SJSA1 (cell line): ENCODE measurements around the gene GAPVD1. TPM values are rescaled to one million over a fixed set of nuclear protein-coding genes. Genes with fewer than 3 reads are reported as not detected.
"Not testable (repeated sequence)": the region's sequence is repeated elsewhere in the genome, so short reads cannot be mapped to it uniquely, and the experiment has no call there.

Experiments
- DNase-seq, 2 experiments: peaks; one replicate each; pipeline ENCODE4 v3.0.0-alpha.2; 2015 to 2020; ENCODE audit warnings: low spot score in 2 of 2, low read depth in 1 of 2
- H3K27ac ChIP-seq: fragments of 250-450 bp; sonication (Bioruptor Pico); 2 replicates; pipeline ENCODE4 v1.5.1; 2020; ENCODE audit warnings: mild to moderate bottlenecking, moderate library complexity
- H3K27me3 ChIP-seq: fragments of 250-450 bp; sonication (Bioruptor Pico); replicated peaks from 2 replicates; pipeline ENCODE4 v1.5.1; 2020; ENCODE audit warnings: mild to moderate bottlenecking, moderate library complexity
- H3K36me3 ChIP-seq: fragments of 250-450 bp; sonication (Bioruptor Pico); 2 replicates; pipeline ENCODE4 v1.5.1; 2020; ENCODE audit warnings: mild to moderate bottlenecking
- H3K4me1 ChIP-seq: fragments of 250-450 bp; sonication (Bioruptor Pico); replicated peaks from 2 replicates; pipeline ENCODE4 v1.6.1; 2021; ENCODE audit warnings: mild to moderate bottlenecking
- H3K4me3 ChIP-seq: fragments of 250-450 bp; sonication (Bioruptor Pico); 2 replicates; pipeline ENCODE4 v1.5.1; 2020; ENCODE audit warnings: mild to moderate bottlenecking
- H3K9me3 ChIP-seq: fragments of 250-450 bp; sonication (Bioruptor Pico); replicated peaks from 2 replicates; pipeline ENCODE4 v1.5.1; 2020; ENCODE audit warnings: mild to moderate bottlenecking
- total RNA-seq: library from RNA; depleted of rRNA; stranded (reverse); fragments of >200 nt; shearing (Covaris generic); gene quantifications from 2 replicates; pipeline ENCODE4 v1.2.3, GENCODE V29; 2014

GAPVD1 gene
- total RNA-seq, 1 experiment from 2014 or later = 38.4 TPM

DNA sequence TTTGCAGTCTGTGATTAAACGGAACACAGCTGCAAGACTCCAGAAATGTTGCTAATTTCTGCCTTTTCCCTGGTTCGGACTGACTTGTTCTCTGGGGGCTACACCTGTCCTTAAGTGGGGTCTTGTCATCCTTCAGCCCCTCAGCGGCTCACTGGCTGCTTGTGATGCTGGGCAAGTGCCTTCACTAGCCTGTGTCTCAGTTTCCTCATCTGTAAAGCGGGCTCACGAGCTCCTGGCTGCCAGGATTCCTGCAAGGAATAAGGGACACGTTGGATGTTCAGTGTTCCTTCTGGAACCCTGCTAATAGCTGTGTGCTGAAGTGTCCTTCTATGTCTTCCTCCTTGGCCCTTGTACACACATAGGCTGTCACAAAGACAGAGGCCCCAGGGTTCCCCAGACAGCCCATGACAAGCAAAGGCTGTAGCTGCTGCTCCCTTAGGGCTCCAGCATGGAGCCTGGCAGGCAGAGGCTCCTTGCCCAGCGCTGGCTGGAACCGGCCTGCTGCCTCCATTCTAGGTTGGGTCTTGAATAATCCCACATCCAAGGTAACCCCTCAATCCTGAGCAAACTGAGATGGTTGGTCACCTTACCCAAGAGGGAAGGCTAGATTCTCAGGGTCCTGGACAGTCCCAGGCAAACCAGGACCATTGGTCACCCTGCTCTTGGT, 116.1 kb downstream of the GAPVD1 start:
- peaks cover 7% of the 10 kb centered on the region for H3K4me1 ChIP-seq
- H3K27ac ChIP-seq = no peak overlapping the region
- H3K4me3 ChIP-seq = no peak overlapping the region
- H3K27me3 ChIP-seq = no peaks in the 10 kb centered on the region
- DNase-seq = no peak
- H3K36me3 ChIP-seq = no peaks in the 10 kb centered on the region
- H3K9me3 ChIP-seq = no peaks in the 10 kb centered on the region

DNA sequence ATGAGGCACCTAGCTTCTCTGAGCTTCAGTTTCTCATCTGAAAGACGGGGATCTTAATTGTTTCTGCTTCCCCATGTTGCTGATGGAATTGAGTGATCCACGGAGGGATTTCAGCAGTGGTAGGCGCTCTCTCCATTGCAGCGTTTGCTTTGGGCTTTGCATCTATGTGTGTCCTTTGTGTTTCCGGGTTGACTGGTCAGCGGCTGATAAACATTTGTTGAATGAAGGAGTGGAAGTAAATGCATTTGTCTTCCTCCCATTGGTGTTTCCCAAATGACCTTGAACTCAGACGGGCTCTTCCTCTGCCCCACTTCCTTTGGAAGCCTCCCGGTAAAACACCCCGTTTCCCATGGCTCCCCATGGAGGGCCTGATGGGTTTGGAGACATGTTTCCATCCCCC, 117.2 kb downstream of the GAPVD1 start:
- Histone ChIP-seq H3K27me3 (no peaks in the 10 kb centered on the region), H3K9me3 (no peaks in the 10 kb centered on the region), H3K27ac (no peak overlapping the region), H3K4me3 (no peak overlapping the region), H3K36me3 (no peaks in the 10 kb centered on the region), H3K4me1 (peaks cover 7% of the 10 kb centered on the region)
- DNase-seq = no peak

DNA sequence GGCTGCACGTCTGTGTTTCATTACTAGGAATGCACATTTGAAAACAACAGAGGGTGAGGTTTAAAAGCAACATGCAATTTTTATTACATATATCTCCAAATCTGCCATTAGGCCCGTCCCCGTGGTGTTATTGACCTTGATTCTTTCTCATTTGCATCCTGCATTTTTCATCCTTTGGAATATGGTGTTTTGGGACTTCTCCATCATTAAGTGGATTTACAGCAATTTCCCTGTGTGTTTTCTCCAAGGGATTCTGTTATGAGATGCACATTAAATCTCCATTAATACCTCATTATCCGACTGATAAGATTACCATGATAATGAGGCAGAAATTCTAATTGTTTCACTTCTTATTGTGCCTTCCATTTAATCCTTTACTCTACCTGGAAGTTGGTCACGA, 117.6 kb downstream of the GAPVD1 start:
- Histone ChIP-seq H3K27me3 (no peaks in the 10 kb centered on the region), H3K36me3 (no peaks in the 10 kb centered on the region), H3K4me1 (peaks cover 7% of the 10 kb centered on the region), H3K27ac (no peak overlapping the region), H3K9me3 (no peaks in the 10 kb centered on the region), H3K4me3 (no peak overlapping the region)
- DNase-seq = no peak

DNA sequence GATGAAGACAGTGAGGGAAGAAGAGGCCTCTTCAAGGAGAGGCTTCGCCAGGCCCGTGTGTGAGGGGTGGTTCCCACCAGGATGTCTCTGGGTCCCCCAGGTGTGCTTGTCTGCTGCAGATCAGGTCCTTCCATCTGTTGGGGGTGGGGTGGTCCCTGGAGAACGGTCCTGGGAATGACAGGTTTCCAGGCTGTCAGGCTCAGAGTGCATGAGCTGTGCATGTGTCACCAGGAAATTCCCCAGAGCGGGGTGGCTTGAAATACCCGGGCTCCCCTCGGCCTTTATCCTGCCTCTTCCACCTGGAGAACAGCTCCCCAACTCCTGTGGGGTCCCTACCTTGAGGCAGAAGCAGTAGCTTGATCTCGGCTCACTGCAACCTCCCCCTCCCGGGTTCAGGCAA, 118.8 kb downstream of the GAPVD1 start:
- no peak overlapping the region for H3K27ac ChIP-seq
- H3K36me3 ChIP-seq = no peaks in the 10 kb centered on the region
- no peak for DNase-seq
- H3K9me3 ChIP-seq = no peaks in the 10 kb centered on the region
- H3K4me3 ChIP-seq = no peak overlapping the region
- H3K4me1 ChIP-seq = no peaks in the 10 kb centered on the region; the same call in 1 of the 2 replicates
- no peaks in the 10 kb centered on the region for H3K27me3 ChIP-seq

DNA sequence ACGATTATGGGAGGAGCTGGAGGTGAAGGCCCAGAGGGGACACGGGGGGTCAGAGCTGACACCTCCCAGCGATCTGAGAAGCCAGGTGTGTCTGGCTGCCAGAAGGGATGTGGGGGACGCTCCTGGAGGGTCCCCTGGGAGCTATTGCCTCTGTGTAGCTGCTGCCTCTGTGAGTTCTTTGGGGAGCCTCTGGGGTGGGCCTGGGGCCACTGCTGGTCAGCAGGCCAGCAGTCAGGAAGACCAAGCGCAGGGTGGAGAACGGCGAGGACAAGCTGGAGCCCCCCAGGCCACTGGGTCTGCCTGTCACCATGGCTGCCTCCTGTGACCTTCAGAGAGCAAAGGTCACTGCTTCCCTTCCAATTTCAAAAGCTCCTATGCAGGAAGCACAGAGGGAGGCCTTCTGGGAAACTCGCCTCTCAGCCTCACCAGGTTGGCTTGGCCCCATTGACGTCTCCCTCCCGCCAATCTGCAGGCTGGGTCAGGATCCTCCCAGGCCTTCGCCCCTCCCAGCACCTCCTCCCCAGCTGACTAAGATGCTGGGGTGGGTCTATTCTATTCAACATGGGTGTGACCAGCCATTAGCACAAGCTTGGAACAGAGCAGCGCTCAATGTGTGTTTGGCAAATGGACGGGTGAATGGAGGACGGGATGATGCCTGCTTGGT, 126.4 kb downstream of the GAPVD1 start:
- Histone ChIP-seq H3K36me3 (no peaks in the 10 kb centered on the region), H3K9me3 (no peaks in the 10 kb centered on the region)

DNA sequence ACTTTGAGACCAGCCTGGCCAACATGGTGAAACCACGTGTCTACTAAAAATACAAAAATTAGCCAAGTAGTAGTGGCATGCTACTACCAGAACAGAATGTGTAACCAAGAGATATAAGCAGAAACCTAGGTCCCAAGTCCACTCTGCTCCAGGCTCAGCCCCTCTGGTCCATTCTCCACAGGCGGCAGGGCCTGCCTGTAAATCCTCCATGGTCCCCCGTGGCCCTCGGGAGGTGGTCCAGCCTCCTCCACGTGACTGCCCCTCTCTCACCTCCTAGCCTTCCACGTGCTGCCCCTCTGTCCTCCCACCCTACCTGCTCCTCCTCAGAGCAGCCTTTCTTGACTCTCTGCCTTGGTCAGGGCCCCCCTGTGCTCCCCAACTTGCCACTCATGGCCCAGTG, 127.4 kb downstream of the GAPVD1 start:
- no peak for DNase-seq
- no peak overlapping the region for H3K27ac ChIP-seq
- no peaks in the 10 kb centered on the region for H3K9me3 ChIP-seq
- no peak overlapping the region for H3K4me3 ChIP-seq
- H3K4me1 ChIP-seq = no peaks in the 10 kb centered on the region
- no peaks in the 10 kb centered on the region for H3K27me3 ChIP-seq
- H3K36me3 ChIP-seq = no peaks in the 10 kb centered on the region

More for the DNA sequence above, 126.4 kb downstream of the GAPVD1 start:
- no peak for DNase-seq
- Histone ChIP-seq H3K27ac (no peak overlapping the region), H3K4me1 (no peaks in the 10 kb centered on the region), H3K27me3 (no peaks in the 10 kb centered on the region), H3K4me3 (no peak overlapping the region)

DNA sequence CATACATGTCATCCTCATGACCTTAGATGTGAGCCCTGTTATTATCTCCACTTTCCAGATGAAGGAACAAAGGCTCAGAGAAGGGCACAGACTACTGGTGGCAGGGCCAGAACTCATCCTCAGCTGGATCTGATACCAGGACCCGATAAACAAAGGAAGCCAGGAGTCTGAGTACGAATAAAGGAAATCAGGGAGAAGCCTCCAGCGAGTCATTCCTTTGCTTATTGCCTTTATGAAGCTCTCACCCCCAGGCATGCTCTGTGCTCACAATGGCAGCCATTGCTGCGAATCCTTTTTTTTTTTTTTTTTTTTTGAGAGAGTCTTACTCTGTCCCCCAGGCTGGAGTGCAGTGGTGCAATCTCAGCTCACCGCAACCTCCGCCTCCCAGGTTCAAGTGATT, 130.1 kb downstream of the GAPVD1 start:
- H3K27me3 ChIP-seq = no peaks in the 10 kb centered on the region
- DNase-seq = no peak

DNA sequence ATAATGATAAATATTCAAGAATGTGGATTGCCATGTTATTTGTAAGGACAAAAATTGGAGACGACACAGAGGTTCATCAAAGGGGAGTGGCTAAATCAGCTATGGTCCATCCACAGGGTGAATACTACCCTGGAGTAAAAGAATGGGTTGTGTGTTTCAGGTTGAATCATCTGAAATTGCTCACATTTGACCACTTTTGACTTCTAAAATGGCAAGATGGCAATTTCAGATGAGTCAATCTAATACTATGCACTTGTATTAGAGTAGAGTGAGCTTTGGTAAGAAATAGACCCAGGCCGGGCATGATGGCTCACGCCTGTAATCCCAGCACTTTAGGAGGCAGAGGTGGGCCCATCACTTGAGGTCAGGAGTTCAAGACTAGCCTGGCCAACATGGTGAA, 131.8 kb downstream of the GAPVD1 start:
- no peaks in the 10 kb centered on the region for H3K36me3 ChIP-seq
- H3K9me3 ChIP-seq = no peaks in the 10 kb centered on the region
- H3K4me3 ChIP-seq = no peak overlapping the region
- H3K27me3 ChIP-seq = no peaks in the 10 kb centered on the region
- no peak for DNase-seq
- no peak overlapping the region for H3K27ac ChIP-seq
- H3K4me1 ChIP-seq = no peaks in the 10 kb centered on the region

More for the DNA sequence above, 130.1 kb downstream of the GAPVD1 start:
- no peaks in the 10 kb centered on the region for H3K36me3 ChIP-seq
- no peaks in the 10 kb centered on the region for H3K4me1 ChIP-seq
- no peak overlapping the region for H3K27ac ChIP-seq
- H3K4me3 ChIP-seq = no peak overlapping the region
- H3K9me3 ChIP-seq = no peaks in the 10 kb centered on the region

DNA sequence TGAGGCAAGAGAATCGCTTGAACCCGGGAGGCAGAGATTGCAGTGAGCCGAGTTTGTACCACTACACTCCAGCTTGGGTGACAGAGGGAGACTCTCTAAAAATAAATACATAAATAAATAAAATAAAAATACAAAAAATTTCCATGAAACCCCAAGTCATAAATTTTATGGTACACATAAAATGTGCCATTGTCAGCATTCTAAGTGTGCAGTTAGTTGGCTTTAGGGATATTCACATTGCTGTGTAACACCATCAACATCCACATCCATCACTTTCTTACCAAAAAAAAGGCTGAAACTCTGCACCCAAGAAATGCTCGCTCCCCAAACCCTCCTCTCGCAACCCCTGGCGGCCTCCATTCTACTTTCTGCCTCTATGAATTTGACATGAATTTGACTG, 135.2 kb downstream of the GAPVD1 start:
- Histone ChIP-seq H3K36me3 (no peaks in the 10 kb centered on the region), H3K4me3 (no peak overlapping the region), H3K27ac (no peak overlapping the region), H3K27me3 (no peaks in the 10 kb centered on the region), H3K4me1 (no peaks in the 10 kb centered on the region), H3K9me3 (no peaks in the 10 kb centered on the region)
- DNase-seq = no peak

DNA sequence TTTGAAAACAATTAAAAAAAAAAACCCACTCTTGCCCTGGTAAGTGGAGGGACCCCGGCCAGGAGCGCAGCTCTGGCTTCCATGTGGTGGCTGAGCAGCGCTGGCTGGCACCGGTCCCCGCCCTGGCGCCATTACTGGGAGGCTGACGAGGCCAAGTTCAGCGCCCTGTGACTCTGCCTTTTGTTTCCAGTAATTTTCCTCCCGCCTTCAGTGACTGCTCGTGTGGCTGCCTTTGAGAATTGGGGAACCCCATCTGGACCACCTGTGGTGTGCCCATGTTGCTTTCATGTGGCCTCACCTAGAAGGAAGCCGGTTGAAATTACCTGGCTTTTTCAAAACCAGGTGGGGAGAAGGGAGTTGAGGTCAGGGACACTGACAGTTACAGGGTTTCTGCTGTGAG, 136.1 kb downstream of the GAPVD1 start:
- Histone ChIP-seq H3K36me3 (no peaks in the 10 kb centered on the region), H3K4me1 (no peaks in the 10 kb centered on the region), H3K27me3 (no peaks in the 10 kb centered on the region), H3K4me3 (no peak overlapping the region), H3K27ac (no peak overlapping the region), H3K9me3 (no peaks in the 10 kb centered on the region)
- DNase-seq = no peak

DNA sequence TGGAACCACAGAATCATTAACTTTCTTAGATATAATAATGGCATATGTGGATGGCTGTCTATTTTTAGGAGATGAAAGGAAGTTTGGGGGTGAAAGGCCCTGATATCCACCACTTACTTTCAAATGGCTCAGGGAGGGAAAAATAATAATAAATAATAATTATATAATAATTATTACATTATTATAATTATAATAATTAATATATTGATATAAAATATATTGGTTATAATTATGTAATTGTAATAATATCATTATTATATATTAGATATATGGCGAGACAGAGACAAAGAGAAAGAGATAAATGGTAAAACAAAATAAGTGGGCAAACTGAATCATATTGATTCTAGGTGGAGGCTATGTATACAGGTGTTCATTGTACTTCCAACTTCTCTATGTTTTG, 136.6 kb downstream of the GAPVD1 start:
- Histone ChIP-seq H3K4me3 (no peak overlapping the region), H3K4me1 (no peaks in the 10 kb centered on the region), H3K36me3 (no peaks in the 10 kb centered on the region), H3K27ac (no peak overlapping the region), H3K27me3 (no peaks in the 10 kb centered on the region), H3K9me3 (no peaks in the 10 kb centered on the region)
- DNase-seq = no peak

DNA sequence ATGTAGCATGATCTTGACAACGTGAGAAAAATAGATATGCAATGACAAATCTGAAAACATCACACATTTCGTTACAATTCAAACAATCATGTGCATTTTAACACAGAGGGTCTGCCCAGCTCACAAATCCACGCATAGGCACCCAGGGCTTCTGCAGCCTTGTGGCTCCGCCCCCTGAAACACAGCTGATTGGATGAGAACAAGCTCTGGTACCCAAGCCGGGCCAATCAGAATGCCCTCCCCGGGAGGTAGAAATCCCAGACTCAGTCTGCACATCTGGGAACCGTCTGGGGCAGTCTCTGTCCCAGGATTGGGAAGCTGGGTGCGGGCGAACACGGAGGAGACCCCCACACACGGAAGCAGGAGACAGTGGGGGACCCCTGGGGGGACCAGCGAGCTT, 137.5 kb downstream of the GAPVD1 start:
- Histone ChIP-seq H3K36me3 (no peaks in the 10 kb centered on the region), H3K9me3 (no peaks in the 10 kb centered on the region), H3K4me3 (no peak overlapping the region), H3K27me3 (no peaks in the 10 kb centered on the region), H3K4me1 (no peaks in the 10 kb centered on the region), H3K27ac (no peak overlapping the region)
- DNase-seq = no peak

DNA sequence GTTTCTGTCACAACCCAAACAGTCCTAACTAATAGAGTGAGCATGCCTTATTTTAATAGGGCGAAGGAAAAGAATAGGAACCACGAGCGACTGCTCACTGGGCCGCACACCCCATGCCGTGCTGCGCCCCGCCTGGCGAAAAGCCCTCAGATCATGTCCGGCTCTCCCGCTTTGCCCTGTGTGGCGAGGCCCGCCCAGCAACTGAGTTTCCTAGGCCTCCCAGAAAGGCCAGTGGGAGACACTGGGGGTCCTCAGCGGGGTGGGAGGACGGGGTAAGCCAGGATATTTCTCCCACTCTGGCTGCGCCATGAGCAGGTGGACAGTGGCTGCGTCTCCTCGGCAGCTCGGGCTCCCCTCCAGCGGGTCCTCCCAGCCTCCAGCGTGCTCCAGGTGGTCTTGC, 138.0 kb downstream of the GAPVD1 start:
- no peak overlapping the region for H3K4me3 ChIP-seq
- H3K27ac ChIP-seq = no peak overlapping the region
- no peak for DNase-seq
- no peaks in the 10 kb centered on the region for H3K36me3 ChIP-seq
- H3K27me3 ChIP-seq = no peaks in the 10 kb centered on the region
- H3K9me3 ChIP-seq = no peaks in the 10 kb centered on the region
- no peaks in the 10 kb centered on the region for H3K4me1 ChIP-seq

DNA sequence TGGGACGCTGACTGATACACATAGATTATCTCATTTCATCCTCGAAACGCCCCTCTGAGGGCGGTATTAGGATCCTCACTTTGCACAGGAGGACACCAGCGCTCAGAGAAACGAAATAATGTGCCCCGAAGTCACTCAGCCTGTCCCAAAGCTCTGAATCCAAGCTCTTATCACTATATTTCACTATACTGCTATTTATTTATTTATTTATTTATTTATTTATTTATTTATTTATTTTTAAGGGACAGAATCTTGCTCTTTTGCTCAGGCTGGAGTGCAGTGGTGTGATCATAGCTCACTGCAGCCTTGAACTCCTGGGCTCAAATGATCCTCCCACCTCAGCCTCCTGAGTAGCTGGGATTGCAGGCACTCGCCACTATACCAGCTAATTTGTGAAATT, 138.6 kb downstream of the GAPVD1 start:
- DNase-seq, H3K4me3 ChIP-seq, H3K9me3 ChIP-seq, H3K4me1 ChIP-seq, H3K27me3 ChIP-seq, H3K36me3 ChIP-seq, H3K27ac ChIP-seq: not testable (repeated sequence)
